CD4-positive, alpha-beta T cell treated with Interleukin-6 for 4 hours (primary cell): ENCODE measurements around the gene CASKIN1.
"Not testable (repeated sequence)": the region's sequence is repeated elsewhere in the genome, so short reads cannot be mapped to it uniquely, and the experiment has no call there.

Experiments used
- DNase-seq: peaks from one replicate; pipeline ENCODE4 v3.0.0-alpha.2; 2020; ENCODE audit warnings: mixed read lengths

The CASKIN1 gene

GRCh38 chr16:2127630-2128280, 68.7 kb downstream of the CASKIN1 start:
- not testable (repeated sequence) for DNase-seq
